HuH-7.5 (cell line): ENCODE measurements around the gene GGN.
"Not testable (repeated sequence)": the region's sequence is repeated elsewhere in the genome, so short reads cannot be mapped to it uniquely, and the experiment has no call there.

ENCODE experiments used
- DNase-seq: peaks from one replicate; pipeline ENCODE4 v3.0.0; 2011; ENCODE audit warnings: low spot score

GGN gene

DNA sequence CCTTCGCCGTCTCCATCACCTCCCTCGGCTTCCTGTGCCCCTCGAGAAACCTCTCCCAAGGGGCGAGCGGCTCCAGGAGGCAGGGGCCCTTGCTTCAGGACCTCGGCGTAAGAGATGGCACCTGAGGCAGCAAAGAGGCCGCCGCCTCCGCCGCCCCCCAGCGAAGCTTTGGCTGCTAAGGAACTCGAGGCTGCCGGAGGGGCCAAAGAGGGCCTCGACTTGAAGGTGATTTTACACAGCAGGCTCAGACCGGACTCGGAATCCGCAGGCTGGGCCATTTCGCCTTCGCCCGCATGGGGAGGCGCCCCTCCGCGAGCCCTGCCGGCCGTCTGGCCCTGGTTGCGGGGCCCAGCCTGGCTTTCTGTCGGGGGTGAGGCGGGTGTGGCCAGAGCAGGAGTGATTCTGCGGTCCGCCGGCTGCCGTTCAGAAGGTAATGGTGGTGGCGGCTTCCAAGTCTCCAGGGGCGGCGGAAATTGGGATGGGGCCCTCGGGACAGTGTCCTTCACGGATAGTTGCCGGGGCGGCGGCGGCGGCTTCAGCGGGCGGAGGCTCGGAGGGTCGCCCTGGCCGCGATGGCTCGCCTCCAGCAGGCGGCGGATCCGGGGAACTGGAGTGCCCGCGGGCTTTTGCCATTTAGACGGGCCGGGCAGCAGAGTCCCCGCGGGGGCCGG, 1.4 kb downstream of the GGN start:
- no peak for DNase-seq

DNA sequence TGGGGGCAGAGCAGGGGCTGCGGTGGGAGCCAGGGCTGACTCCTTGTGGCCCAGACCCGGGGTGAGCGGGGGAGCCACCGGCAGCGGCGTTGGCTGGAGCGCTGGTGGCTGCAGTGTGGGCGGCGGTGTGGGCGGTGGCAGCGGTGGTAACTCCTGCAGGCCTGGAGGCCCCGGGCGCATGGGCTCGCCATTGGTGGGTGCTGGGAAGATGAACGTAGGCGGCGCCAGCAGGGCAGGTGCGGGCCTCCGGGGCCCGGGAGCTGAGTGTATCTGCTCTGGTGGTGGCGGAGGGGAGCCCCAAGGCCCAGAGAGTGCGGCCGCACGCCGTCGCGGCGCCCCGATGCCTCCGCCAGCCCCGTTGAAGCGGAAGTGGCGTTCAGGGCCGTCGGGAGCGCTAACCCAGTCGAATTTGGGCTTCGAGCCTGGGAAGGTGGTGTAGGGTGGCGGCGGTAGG, 2.0 kb downstream of the GGN start:
- DNase-seq, result no peak

DNA sequence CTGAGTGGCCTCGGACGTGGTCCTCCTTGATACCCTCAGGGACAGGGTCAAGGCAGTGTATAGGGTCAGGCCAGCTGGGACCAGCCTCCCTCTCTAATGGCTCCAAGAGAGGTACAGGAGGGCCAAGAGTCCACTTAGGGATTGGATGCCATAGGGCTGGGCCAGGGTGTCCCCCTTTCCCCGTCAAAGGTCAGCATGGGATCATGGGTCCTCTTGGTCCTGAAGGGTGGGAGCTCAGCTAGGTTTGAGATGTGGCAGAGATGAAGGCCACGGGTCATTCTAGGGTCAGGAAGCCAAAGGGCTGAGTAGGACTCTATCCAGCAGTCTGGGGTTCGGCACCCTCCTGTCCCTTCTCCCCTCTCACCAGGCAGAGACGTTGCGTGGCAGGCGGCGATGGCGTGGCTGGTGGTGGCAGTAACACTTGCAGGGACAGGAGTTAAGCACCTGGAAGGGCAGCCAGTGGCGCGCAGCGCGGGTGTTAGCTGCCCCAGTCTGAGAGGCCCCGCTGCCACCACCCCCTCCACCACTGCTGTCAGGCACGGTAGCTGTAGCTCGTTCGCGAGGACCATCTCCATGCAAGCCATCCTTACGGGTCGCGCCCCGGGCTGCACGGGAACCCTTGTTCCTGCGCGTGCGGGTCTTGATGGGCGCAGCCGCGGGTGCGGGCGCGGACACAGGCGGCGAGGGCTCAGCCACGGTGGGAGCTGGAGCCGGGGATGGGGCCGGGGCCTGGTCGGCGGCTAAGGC, 2.6 kb downstream of the GGN start:
- DNase-seq, result no peak

DNA sequence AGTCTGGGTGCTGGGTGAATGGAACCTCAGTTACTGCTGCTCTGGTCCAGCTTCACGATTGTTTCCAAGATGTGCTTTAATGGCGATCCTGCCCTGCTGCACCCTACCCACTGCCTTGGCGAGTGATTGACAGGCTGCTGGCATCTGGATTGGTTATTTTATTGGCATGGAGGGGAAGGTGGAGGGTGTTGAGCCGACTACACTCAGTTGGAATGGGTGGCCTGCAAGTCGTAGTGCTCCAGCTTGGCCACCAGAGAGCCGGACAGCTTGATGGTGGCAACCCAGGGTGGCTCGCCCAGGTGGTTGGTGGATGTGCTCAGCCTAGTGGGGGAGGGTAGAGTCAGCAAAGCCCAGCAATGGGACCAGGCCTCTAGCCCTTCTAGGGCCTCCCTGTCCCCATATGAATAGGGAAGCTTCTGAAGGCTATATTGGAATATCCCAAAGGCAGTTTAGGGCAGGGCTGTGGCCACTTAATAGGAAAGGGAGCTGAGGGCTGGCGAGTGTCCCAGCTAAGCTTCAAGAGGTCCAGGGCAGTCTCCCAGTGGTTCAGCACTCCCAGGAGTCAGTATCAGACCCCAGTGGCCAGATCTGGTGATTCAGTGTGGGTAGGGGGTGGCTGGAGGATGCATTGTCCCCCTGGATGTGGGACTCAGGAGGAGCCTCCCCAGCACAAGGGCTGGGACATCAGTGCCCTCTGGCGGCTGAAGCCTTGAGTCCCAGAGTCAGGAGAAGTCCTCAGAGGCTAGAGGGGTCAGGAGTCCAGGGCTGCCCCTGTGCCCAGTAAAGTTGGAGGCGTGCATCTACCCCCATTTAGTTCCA, 3.4 kb downstream of the GGN start:
- DNase-seq, result peak; percentile 59

DNA sequence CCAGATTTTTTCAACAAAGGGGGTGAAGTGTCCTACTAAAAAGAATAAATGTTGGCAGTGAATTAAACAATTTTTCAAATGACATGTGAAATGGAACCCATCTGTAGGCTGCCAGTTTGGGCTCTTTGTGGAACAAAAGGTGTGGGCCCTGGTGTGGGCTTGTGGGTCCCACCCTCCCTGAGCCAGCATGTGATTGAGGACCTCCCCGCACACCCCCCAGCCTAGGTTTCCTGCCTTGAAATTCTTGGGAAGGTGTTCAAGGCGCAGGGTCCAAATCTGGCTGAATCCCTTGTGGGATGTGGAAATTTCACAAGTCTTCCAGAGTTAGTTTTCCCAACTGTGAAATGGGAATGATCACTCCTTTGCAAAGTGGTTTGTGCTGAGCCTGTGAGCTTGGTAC, 4.1 kb downstream of the GGN start:
- DNase-seq, result no peak

DNA sequence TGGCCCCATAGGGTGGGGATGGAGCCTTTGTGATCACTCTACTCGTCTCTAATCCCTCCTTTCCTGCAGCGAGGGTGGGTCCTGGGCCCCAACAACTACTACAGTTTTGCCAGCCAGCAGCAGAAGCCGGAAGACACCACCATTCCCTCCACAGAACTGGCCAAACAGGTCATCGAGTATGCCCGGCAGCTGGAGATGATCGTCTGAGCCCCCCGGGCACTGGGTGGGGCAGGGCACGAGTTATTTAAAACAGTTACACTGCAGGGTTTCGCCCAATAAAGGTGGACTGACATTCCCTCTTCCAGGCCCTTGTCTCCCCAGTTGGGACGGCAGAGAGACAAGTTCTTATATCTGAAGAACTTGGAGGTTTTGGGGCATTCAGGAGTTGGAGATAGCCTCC, 4.7 kb downstream of the GGN start:
- no peak for DNase-seq

DNA sequence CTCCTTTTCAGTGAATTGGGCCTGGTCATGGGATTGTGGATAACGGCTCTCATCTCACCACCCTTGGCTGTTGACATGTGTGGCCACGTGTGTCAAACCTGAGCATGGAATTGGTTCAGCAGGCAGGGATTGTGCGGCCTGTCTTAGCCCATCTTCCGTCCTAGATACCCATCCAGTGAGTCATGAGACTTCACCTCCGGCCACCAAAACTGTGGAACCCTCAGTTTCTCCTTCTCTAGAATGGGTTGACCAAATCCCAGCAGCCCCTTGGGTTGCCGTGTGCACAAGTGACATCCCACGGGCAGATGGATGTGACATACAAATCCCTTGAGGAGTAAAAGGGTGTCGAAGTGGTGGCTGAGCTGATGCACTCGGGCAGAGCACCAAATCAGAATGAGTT, 6.7 kb downstream of the GGN start:
- no peak for DNase-seq

DNA sequence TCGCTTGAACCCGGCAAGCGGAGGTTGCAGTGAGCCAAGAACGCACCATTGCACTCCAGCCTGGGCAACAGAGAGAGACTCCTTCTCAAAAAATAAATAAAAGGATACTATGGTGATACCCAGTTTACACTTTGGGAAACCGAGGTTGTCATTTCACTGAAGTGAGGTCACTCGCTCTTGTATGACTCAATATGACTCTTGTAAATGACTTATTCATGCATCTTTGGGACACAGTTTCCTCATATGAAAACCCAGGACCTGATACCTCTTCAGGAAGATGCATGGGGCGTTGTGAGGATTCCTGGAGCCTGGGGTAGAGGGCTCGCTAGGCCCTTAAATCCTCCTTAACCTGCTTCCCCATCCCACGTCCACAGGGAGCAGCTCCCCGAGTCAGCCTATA, 9.0 kb downstream of the GGN start:
- no peak for DNase-seq

DNA sequence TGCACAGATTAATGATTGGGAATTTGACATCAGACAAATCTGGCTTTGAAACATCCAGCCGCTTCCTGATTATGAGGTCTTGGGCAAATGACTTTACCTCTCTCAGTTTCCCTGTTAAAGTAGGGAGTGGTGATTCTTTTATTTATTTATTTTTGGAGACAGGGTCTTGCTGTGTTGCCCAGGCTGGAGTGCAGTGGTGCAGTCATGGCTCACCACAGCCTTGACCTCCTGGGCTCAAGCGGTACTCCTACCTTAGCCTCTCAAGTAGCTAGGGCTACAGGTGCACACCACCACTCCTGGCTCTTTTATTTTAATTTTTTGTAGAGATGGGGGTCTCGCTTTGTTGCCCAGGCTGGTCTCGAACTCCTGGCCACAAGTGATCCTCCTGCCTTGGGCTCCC, 10.8 kb downstream of the GGN start:
- no peak for DNase-seq

DNA sequence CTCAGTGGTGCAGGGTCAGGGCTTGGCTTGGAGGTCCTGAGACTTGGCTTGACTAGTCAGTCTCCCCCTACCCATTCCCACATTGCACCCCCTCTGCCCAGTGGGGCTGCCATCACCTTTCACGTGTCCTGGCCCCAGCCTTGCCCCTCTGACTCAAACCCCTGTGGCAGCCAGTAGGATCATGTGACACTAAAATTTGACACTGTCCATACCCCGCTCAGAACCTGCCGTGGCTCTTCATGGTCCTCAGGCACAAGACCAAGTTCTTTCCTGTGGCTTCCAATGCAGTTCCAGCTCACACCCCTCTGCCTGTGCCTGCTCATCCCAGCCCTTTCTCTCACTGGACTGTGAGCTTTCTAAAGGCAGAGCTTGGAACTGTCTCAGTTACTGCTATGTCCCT, 11.3 kb downstream of the GGN start:
- no peak for DNase-seq

DNA sequence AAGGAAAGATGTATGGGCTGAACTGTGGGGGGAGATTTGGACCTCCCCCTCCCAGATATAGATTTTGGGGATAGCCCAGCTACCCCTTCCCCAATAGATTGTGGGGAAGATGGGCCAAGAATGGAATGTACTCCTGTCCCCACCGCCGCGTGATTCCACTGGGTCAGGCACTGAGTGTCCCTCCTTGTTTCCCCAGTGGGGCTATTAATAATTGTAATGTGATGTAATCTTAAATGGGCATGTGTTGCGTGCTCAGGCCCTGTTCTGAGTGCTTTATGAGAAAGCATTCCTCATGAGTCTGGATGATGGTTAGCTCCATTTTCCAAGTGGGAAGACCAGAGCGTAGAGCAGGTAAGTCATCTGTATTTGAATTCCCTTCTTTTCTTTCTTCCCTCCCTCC, 12.1 kb downstream of the GGN start:
- DNase-seq, result no peak

DNA sequence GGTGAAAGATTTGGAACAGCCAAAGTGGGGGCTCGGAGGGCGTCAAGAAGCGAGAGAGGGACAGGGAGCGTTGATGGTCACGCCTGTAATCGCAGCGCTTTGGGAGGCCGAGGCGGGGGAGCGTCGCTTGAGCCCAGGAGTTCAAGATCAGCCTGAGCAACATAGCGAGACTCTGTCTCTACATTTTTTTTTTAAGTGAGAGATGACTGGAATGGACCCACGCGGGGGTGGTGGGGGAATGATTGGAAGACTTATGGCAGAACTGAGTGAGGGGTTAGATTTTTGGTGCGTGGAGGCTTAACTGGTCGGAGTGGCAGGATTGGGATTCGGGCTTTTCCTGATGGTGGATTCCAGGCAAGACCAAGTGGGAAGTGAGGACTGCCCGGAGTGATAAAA, 12.7 kb downstream of the GGN start:
- no peak for DNase-seq

DNA sequence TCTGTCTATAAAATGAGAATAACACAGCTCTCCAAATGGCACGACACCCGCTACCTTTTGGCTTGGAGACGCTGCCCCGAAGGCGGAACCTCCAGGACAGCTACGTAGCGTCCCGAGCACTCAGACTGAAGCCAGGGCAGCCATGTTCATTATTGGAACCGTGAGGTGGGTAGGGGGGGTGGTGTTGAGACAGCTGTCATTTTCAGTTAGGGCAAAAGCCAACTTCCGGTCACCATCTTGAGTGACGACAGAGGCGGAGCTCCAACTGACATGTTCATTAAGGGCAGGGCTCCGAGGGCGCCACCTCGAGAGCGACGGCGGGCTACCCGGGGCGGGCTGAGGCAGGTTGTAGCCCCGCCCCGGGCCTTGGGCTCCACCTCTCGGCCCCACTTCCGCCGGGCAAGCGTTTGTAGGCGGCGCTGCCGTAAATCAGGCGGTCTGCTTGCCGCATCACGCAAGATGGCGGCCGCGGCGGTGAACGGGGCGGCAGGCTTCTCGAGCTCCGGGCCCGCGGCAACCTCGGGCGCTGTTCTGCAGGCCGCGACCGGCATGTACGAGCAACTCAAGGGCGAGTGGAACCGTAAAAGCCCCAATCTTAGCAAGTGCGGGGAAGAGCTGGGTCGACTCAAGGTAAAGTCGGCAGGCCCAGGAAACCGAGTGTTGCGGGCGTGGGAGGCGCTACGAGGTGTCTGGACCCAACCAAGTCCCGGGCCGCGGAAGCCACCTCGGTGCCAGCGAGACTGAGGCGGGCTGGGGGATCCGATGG, 13.3 kb downstream of the GGN start, which contains the start of gene PSMD8:
PSMD8 (plus strand) TSS at position 240 of the 766 bp plus-strand sequence; CDS start at position 271, 31 bp downstream.
- peak; percentile 99 for DNase-seq

DNA sequence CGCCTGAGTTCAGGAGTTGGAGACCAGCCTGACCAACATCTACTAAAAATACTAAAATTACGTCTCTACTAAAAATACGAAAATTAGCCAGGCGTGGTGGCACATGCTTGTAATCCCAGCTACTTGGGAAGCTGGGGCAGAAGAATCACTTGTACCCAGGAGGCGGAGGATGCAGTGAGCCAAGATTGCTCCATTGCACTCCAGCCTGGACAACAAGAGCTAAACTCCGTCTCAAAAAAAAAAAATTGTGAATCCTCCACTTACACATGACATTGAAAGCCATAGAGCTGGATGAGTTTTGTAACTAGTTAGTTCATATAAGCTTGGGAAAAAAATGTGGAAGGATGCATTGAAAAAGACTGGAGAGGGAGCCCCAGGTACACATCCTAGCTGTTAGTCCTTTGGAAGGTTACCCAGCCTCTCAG, 13.9 kb downstream of the GGN start:
- no peak for DNase-seq

DNA sequence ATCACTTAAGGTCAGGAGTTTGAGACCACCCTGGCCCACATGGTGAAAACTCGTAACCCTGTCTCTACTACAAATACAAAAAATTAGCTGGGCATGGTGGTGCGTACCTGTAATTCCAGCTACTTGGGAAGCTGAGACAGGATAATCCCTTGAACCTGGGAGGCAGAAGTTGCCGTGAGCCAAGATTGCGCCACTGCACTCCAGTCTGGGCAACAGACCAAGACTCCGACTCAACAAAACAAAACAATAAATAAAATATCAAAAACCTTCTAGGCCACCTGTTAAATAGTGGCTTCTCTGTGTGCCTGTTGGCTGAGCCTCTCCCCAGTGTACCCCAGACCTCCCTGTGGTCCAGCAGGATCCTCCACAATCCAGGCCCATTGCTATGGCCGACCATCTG, 16.8 kb downstream of the GGN start:
- no peak for DNase-seq

DNA sequence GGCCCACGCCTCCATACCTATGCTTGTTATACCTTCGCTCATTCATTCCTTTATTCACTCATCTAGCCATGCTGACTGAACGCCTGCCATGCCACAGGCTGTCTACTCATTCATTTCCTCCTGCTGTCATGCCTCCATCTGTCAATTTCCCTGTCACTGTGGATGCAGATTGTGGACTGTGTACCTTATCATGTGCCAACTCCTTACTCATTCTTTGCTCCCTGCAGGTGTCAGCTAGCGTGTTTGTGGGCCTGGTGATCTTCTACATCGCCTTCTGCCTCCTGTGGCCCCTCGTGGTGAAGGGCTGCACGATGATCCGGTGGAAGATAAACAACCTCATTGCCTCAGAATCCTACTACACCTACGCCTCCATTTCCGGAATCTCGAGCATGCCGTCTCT, 17.5 kb downstream of the GGN start:
- no peak for DNase-seq

DNA sequence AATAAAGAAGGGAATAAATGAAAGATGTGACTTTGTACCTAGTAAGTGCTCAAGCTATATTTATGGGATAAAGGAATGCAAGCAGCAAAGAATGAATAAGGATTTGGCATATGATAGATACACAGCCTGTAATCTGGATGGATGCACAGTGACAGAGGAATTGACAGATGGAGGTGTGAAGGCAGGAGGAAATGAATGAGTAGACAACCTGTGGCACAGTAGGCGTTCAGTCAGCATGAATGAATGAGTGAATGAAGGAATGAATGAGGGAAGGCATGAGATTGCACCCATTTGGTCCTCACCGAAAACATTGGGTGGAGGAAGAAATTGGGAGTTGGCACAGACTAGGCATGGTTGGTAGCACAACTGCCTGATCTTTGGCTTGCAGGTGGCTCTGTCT, 18.2 kb downstream of the GGN start:
- DNase-seq, result no peak

DNA sequence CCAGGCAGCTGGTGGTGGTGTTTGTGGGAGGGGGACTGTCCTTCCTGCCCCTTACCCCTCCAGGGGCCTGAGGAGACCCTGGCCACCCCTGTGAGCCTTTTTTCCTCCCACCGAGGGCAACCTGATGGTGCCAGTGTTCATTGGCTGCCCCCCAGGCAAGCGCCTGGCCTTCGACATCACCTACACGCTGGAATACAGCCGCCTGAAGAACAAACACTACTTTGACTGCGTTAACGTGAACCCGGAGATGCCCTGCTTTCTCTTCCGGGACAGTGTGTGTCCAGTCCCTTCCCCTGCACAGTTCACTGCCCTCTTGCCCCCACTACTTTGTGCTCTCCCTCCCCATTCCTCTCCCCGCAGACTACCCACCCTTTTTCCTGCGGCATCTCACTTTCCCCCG, 20.8 kb downstream of the GGN start:
- no peak for DNase-seq

DNA sequence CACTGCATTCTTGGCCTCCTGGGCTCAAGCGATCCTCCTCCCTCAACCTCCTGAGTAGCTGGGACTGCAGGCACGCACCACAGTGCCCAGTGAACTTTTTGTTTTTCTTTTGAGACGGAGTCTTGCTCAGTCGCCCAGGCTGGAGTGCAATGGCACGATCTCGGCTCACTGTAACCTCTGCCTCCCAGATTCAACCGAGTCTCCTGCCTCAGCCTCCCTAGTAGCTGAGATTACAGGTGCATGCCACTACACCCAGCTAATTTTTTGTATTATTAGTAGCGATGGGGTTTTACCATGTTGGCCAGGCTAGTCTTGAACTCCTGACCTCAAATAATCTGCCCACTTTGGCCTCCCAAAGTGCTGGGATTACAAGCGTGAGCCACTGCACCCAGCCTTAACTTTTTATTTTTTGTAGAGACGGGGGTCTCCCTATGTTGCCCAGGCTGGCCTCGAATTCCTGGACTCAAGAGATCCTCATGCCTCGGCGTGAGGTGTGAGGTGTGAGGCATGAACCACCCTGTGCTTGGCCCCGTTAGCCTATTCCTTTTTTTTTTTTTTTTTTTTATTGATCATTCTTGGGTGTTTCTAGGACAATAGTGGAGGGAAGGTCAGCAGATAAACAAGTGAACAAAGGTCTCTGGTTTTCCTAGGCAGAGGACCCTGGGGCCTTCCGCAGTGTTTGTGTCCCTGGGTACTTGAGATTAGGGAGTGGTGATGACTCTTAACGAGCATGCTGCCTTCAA, 24.7 kb downstream of the GGN start:
- not testable (repeated sequence) for DNase-seq

DNA sequence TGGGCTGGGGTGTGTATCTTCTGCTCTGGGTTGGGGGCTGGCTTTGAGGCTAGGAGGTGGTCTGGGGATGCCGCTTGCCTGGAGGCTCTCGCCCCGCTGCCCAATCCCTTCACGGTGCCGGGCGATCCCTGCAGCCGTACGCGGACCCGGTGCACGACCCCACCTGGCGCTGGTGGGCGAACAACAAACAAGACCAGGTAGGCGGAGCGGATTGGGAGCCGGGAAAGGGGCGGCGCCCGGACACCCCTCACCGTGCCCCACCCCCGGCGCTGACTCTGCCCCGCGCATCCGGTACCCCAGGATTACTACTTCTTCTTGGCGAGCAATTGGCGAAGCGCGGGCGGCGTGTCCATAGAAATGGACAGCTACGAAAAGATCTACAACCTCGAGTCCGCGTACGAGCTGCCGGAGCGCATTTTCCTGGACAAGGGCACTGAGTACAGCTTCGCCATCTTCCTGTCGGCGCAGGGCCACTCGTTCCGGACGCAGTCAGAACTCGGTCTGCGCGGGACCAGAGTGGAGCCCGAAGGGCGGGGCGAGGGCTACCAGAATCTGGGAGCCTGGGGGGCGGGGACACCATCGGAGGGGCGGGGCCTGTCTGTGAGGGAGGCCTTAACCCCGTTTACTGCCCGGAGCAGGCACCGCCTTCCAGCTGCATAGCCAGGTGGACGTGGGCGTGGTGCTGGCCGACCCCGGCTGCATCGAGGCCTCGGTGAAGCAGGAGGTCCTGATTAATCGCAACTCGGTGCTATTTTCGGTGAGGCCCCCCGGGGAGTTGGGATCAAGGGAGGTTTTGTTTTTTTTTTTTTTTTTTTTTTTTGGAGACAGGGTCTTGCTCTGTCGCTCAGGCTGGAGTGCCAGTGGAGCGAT, 25.5 kb downstream of the GGN start:
- no peak for DNase-seq
